Activated CD8-positive, alpha-beta memory T cell treated with anti-CD3 and anti-CD28 coated beads, Interleukin-2, amount 50 U/mL, for 1 hour (primary cell): ENCODE measurements around the gene PSMD3.

ENCODE experiments used
- DNase-seq: peaks from one replicate; pipeline ENCODE4 v3.0.0-alpha.2; 2020; ENCODE audit errors: extremely low read depth

PSMD3 gene

GRCh38 chr17:40022497-40022896, 41.9 kb downstream of the PSMD3 start:
- no peak for DNase-seq

- DNase-seq = no peak
These were observed 42.4 kb downstream of the PSMD3 start for GRCh38 chr17:40022961-40023541.

GRCh38 chr17:40023590-40024292, 43.1 kb downstream of the PSMD3 start:
- DNase-seq = no peak

- DNase-seq = no peak
These were observed 44.3 kb downstream of the PSMD3 start for GRCh38 chr17:40024901-40025300.

GRCh38 chr17:40025559-40025958, 45.0 kb downstream of the PSMD3 start:
- no peak for DNase-seq

- DNase-seq = no peak
These were observed 45.6 kb downstream of the PSMD3 start for GRCh38 chr17:40025991-40026815.

- peak; percentile 51 for DNase-seq
These were observed 46.4 kb downstream of the PSMD3 start for GRCh38 chr17:40026816-40027613.

GRCh38 chr17:40027614-40028012, 47.0 kb downstream of the PSMD3 start:
- no peak for DNase-seq

GRCh38 chr17:40028595-40028994, 48.0 kb downstream of the PSMD3 start:
- DNase-seq = no peak

- no peak for DNase-seq
These were observed 51.1 kb downstream of the PSMD3 start for GRCh38 chr17:40031706-40032105.

DNA sequence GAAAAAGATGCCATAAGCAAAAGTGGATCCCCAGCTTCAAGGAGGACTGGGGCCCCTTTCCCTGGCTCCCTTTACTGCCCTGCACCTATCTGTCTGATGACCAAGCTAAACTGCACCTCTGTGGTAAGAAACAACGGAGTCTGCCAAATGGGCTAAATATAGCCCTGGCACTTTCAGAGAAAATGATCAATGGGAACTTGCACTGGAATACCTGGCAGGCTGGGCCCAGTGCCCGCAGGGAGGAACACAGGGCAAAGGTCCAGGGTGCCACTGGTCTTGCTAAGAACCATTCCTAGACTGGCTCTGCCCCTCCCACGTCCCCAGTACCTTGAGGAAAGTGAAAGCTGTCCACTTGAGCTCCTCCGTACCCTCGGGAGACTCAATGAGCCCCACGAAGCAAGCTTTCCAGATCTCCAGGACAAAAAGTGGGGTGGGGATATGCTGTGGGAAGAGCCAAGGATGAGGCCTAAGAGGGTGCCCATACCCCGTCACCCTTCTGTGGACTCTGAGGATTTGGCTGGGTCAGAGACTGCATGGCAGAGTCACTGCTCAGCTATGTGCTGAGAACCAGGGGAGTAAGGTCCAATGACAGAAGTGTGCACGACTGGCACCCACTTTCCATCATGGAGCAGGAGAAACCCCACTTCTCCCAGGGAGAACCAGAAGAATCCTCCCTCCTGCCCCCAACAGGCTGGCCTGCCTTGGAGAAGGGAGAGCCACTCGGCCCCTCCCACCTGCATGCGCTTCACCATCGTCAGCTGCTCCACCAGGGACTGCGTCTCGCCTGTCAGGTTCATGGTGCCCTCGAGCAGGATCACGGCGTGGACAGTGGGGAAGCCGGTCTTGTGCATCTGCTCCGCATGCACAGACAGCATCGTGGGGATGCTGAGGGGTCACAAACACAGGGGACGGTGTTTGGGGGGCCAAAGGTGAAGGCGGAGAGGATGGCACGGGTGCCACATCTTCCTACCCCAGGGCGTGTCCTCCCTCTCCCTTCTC, 52.0 kb downstream of the PSMD3 start:
- no peak for DNase-seq

DNA sequence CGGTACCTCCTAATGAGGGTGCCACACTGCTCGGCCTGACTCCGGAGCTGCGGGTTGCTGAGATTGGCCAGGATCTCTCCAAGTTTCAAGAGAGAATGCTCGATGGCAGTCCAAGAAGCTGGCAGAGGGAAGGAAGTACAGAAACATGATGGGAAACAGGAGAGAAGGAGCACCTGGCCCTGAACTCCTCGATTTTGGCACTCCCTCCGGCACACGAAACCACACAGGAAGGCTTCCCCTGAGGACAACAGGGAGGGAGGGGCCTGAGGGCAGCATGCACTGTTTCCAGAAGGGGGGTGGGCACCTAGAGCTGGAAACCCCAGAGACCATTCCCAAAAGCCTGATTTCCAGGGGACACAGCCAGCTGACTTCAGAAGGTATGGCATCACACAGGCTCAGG, 52.7 kb downstream of the PSMD3 start:
- no peak for DNase-seq

- no peak for DNase-seq
These were observed 54.0 kb downstream of the PSMD3 start for GRCh38 chr17:40034426-40035161.

GRCh38 chr17:40035162-40035559, 54.6 kb downstream of the PSMD3 start:
- DNase-seq = no peak

- no peak for DNase-seq
These were observed 58.4 kb downstream of the PSMD3 start for GRCh38 chr17:40038882-40039513.

DNA sequence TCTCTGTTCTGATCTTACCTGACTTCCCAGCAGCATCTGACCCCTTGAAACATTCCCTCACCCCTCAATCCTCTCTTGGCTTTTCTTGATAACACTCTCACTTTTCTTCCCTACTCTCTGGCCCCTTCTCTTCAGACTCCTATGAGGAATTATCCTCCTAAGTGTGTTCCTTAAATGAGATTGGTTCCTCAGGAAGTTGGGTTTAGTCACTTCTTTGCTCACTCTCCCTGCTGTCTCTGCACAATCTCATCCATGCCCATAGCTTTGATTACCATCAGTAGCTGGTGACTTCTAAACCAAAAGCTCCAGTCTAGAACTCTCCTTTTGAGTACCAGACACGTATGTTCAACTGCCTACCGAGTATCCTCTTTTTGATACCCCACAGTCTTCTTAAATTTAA, 60.6 kb downstream of the PSMD3 start:
- no peak for DNase-seq
